OCI-M2 (cell line): Measurements from ENCODE around the gene HTR3D.
A peak's percentile ranks its signal among the peaks of the same experiment; 100 is the strongest.
"Not testable (repeated sequence)": the region's sequence is repeated elsewhere in the genome, so short reads cannot be mapped to it uniquely, and the experiment has no call there.

ENCODE experiments used
- DNase-seq: peaks from one replicate; lab custom pipeline; 2025; ENCODE audit not compliant: unreplicated experiment; lab: John Stamatoyannopoulos, UW

Gene HTR3D

GRCh38 chr3:184031187-184031792 lies at the start of gene HTR3D:
Gene HTR3D (plus strand): TSS chr3:184031742. CDS start chr3:184031742, 0 bp downstream.
- DNase-seq, result no peak

- no peak for DNase-seq
Observed at GRCh38 chr3:183981990-183982644, 49.4 kb upstream of the HTR3D start.

GRCh38 chr3:183984127-183984740 lies 47.3 kb upstream of the HTR3D start:
- DNase-seq, result no peak

GRCh38 chr3:183984749-183985729 lies 46.5 kb upstream of the HTR3D start:
- no peak for DNase-seq

- no peak for DNase-seq
Observed at GRCh38 chr3:183987000-183987600, 44.4 kb upstream of the HTR3D start.

- DNase-seq, result peak; percentile 7
Observed at GRCh38 chr3:183988216-183988790, 43.2 kb upstream of the HTR3D start.

- DNase-seq, result no peak
Observed at GRCh38 chr3:183991403-183991802, 40.1 kb upstream of the HTR3D start.

GRCh38 chr3:184001761-184002160 lies 29.8 kb upstream of the HTR3D start:
- DNase-seq, result no peak

- no peak for DNase-seq
Observed at GRCh38 chr3:184002469-184002868, 29.1 kb upstream of the HTR3D start.

- no peak for DNase-seq
Observed at GRCh38 chr3:184003187-184003967, 28.2 kb upstream of the HTR3D start.

- DNase-seq, result no peak
Observed at GRCh38 chr3:184004476-184004875, 27.1 kb upstream of the HTR3D start.

GRCh38 chr3:184005941-184006507 lies 25.5 kb upstream of the HTR3D start:
- DNase-seq, result no peak

GRCh38 chr3:184007143-184007813 lies 24.3 kb upstream of the HTR3D start:
- DNase-seq, result not testable (repeated sequence)

GRCh38 chr3:184008161-184008560 lies 23.4 kb upstream of the HTR3D start:
- DNase-seq, result no peak

GRCh38 chr3:184011230-184011876 lies 20.2 kb upstream of the HTR3D start:
- DNase-seq, result no peak

GRCh38 chr3:184011937-184012889 lies 19.3 kb upstream of the HTR3D start:
- no peak for DNase-seq

GRCh38 chr3:184015381-184016019 lies 16.0 kb upstream of the HTR3D start:
- no peak for DNase-seq
